Left ventricle myocardium superior (tissue), 1 donor: Measurements from ENCODE around the gene EPB42. TPM values are rescaled to one million over a fixed set of nuclear protein-coding genes. Genes with fewer than 3 reads are reported as not detected.
"Not testable (repeated sequence)": the region's sequence is repeated elsewhere in the genome, so short reads cannot be mapped to it uniquely, and the experiment has no call there.

Experiments used
- ATAC-seq: fragments of 200-7000 bp; cut with Tn5 transposase; one replicate; pipeline ENCODE4 v1.9.1; 2020; ENCODE audit warnings: mild to moderate bottlenecking, moderate library complexity
- DNase-seq: peaks from one replicate; pipeline ENCODE4 v3.0.0-alpha.2; 2020
- intact Hi-C: fragments of 100-400 bp; cut with micrococcal nuclease; formaldehyde crosslinking; loops from one replicate; pipeline ENCODE4 v1.11.0; 2022
- total RNA-seq: library from RNA; stranded (reverse); fragmentation: NEBNext Ultra II Directional; extraction: Animal tissue kit (Norgen Biotek cat#: 25700); gene quantifications from one replicate; pipeline ENCODE4 v1.2.1, GENCODE V29; 2021
- donor health status: DM: no; HTN: yes; CAD: no; lungs with severe emphysema.

Gene EPB42
- total RNA-seq, 1 donor from 2014 or later: 0.15 TPM

- intact Hi-C loops: no loop called here
- ATAC-seq: no peak
These were observed 22.3 kb upstream of the EPB42 start for GRCh38 chr15:43243020-43243645.

GRCh38 chr15:43242616-43243015, 21.8 kb upstream of the EPB42 start:
- intact Hi-C loops: no loop called here
- DNase-seq (no peak), ATAC-seq (no peak)

More at GRCh38 chr15:43243020-43243645, 22.3 kb upstream of the EPB42 start:
- no peak for DNase-seq

- intact Hi-C loops: no loop called here
- DNase-seq (no peak), ATAC-seq (peak; percentile 92)
These were observed 20.3 kb upstream of the EPB42 start for GRCh38 chr15:43241100-43241499.

- DNase-seq (no peak), ATAC-seq (no peak)
- intact Hi-C loops: no loop called here
These were observed 19.1 kb upstream of the EPB42 start for GRCh38 chr15:43239732-43240491.

- ATAC-seq (no peak), DNase-seq (no peak)
- intact Hi-C loops: no loop called here
These were observed 17.9 kb upstream of the EPB42 start for GRCh38 chr15:43238671-43239131.

- intact Hi-C loops: no loop called here
- ATAC-seq (no peak), DNase-seq (no peak)
These were observed 17.1 kb upstream of the EPB42 start for GRCh38 chr15:43237842-43238470.

- intact Hi-C loops: no loop called here
- DNase-seq (no peak), ATAC-seq (no peak)
These were observed 14.7 kb upstream of the EPB42 start for GRCh38 chr15:43235536-43235935.

GRCh38 chr15:43232289-43232874, 11.6 kb upstream of the EPB42 start:
- no peak for ATAC-seq
- intact Hi-C loops: no loop called here
- DNase-seq: no peak

- intact Hi-C loops: no loop called here
- no peak for ATAC-seq
- DNase-seq: no peak
These were observed 9.9 kb upstream of the EPB42 start for GRCh38 chr15:43230640-43231115.

- DNase-seq: no peak
- intact Hi-C loops: no loop called here
- peak; percentile 85 for ATAC-seq
These were observed 9.2 kb upstream of the EPB42 start for GRCh38 chr15:43229977-43230376.

- no peak for DNase-seq
- ATAC-seq: no peak
- intact Hi-C loops: no loop called here
These were observed 5.9 kb upstream of the EPB42 start for GRCh38 chr15:43226436-43227305.

GRCh38 chr15:43225950-43226255, 5.1 kb upstream of the EPB42 start:
- intact Hi-C loops: loop anchor here (2.0 kb wide), 1 partner anchor 59 kb away; no protein-coding TSS in a partner anchor
- DNase-seq, ATAC-seq: not testable (repeated sequence)

GRCh38 chr15:43225201-43225949, 4.6 kb upstream of the EPB42 start:
- intact Hi-C loops: loop anchor here (2.0 kb wide), 1 partner anchor 59 kb away; no protein-coding TSS in a partner anchor
- DNase-seq (no peak), ATAC-seq (peak; percentile 84)

- no peak for DNase-seq
- ATAC-seq: no peak
- intact Hi-C loops: no loop called here
These were observed 604 bp upstream of the EPB42 start for GRCh38 chr15:43221422-43221821.

GRCh38 chr15:43219929-43220928, 589 bp downstream of the EPB42 start:
- DNase-seq: no peak
- no peak for ATAC-seq
- intact Hi-C loops: no loop called here

GRCh38 chr15:43218908-43219706, 1.7 kb downstream of the EPB42 start:
- no peak for ATAC-seq
- no peak for DNase-seq
- intact Hi-C loops: no loop called here
